SK-N-SH treated with all-trans-retinoic acid at 6 μM for 48 hours (cell line): ENCODE measurements around the gene LDLRAP1.

ENCODE experiments used
- ATAC-seq: fragments of 200-7000 bp; cut with Tn5 transposase; 3 replicates; pipeline ENCODE4 v1.9.1; 2020; ENCODE audit warnings: mild to moderate bottlenecking, moderate library complexity
- ARNTL ChIP-seq: fragments of 450-650 bp; formaldehyde crosslinking; IDR thresholded peaks from 2 replicates; pipeline ENCODE4 v1.5.0; 2020; ENCODE audit warnings: low read depth, mild to moderate bottlenecking, moderate library complexity, borderline replicate concordance
- CSDC2 ChIP-seq: fragments of 250-450 bp; sonication (Bioruptor Pico); IDR thresholded peaks from 2 replicates; pipeline ENCODE4 v1.5.0; 2020; ENCODE audit warnings: mild to moderate bottlenecking, moderate library complexity
- ESRRG ChIP-seq: fragments of 250-450 bp; sonication (Bioruptor Pico); IDR thresholded peaks from 2 replicates; pipeline ENCODE4 v1.6.1; 2021; ENCODE audit warnings: mild to moderate bottlenecking
- GLIS3 ChIP-seq: fragments of 250-450 bp; sonication (Bioruptor Pico); IDR thresholded peaks from 2 replicates; pipeline ENCODE4 v1.5.0; 2020; ENCODE audit warnings: mild to moderate bottlenecking, moderate library complexity
- ISL1 ChIP-seq: fragments of 250-450 bp; sonication (Bioruptor Pico); IDR thresholded peaks from 2 replicates; pipeline ENCODE4 v2.1.2; 2022; ENCODE audit warnings: mild to moderate bottlenecking, moderate library complexity
- OSR1 ChIP-seq: fragments of 250-450 bp; sonication (Bioruptor Pico); IDR thresholded peaks from 2 replicates; pipeline ENCODE4 v1.8.0; 2022; ENCODE audit warnings: moderate library complexity, mild to moderate bottlenecking, inconsistent platforms
- PPARA ChIP-seq: fragments of 250-450 bp; sonication (Bioruptor Pico); IDR thresholded peaks from 2 replicates; pipeline ENCODE4 v1.5.0; 2020; ENCODE audit warnings: mild to moderate bottlenecking, borderline replicate concordance
- RARB ChIP-seq: fragments of 250-450 bp; sonication (Bioruptor Pico); IDR thresholded peaks from 2 replicates; pipeline ENCODE4 v1.8.0; 2021; ENCODE audit warnings: mild to moderate bottlenecking, moderate library complexity
- TCF4 ChIP-seq: fragments of 250-450 bp; sonication (Bioruptor Pico); IDR thresholded peaks from 2 replicates; pipeline ENCODE4 v1.8.0; 2021; ENCODE audit warnings: mild to moderate bottlenecking, moderate library complexity, borderline replicate concordance
- ZC3H10 ChIP-seq: fragments of 250-450 bp; sonication (Bioruptor Pico); IDR thresholded peaks from 2 replicates; pipeline ENCODE4 v1.5.1; 2021; ENCODE audit warnings: mild to moderate bottlenecking, moderate library complexity
- ZFP30 ChIP-seq: fragments of 450-650 bp; formaldehyde crosslinking; IDR thresholded peaks from 2 replicates; pipeline ENCODE4 v1.5.0; 2022; ENCODE audit warnings: mild to moderate bottlenecking, moderate library complexity
- ZNF565 ChIP-seq: fragments of 450-650 bp; formaldehyde crosslinking; conservative IDR thresholded peaks from 2 replicates; pipeline ENCODE4 v1.5.0; 2020; ENCODE audit warnings: low read depth, mild to moderate bottlenecking, moderate library complexity
- ZNF8 ChIP-seq: fragments of 450-650 bp; formaldehyde crosslinking; IDR thresholded peaks from 2 replicates; pipeline ENCODE4 v1.5.0; 2020; ENCODE audit warnings: mild to moderate bottlenecking, moderate library complexity
- TF ChIP-seq, protein P1 (sequence below): fragments of 250-450 bp; sonication (Bioruptor Pico); IDR thresholded peaks from 2 replicates; pipeline ENCODE4 v1.8.0; 2020; ENCODE audit warnings: mild to moderate bottlenecking, moderate library complexity, borderline replicate concordance
- TF ChIP-seq, protein P2 (sequence below): fragments of 250-450 bp; sonication (Bioruptor Pico); IDR thresholded peaks from 2 replicates; pipeline ENCODE4 v1.5.1; 2020; ENCODE audit warnings: low read depth, mild to moderate bottlenecking, moderate library complexity
- TF ChIP-seq, protein P3 (sequence below): fragments of 250-450 bp; sonication (Bioruptor Pico); IDR thresholded peaks from 2 replicates; pipeline ENCODE4 v1.5.1; 2021; ENCODE audit warnings: mild to moderate bottlenecking, moderate library complexity
- TF ChIP-seq, protein P4 (sequence below): fragments of 250-450 bp; sonication (Bioruptor Pico); IDR thresholded peaks from 2 replicates; pipeline ENCODE4 v1.5.0; 2020; ENCODE audit warnings: mild to moderate bottlenecking, moderate library complexity

The LDLRAP1 gene

DNA sequence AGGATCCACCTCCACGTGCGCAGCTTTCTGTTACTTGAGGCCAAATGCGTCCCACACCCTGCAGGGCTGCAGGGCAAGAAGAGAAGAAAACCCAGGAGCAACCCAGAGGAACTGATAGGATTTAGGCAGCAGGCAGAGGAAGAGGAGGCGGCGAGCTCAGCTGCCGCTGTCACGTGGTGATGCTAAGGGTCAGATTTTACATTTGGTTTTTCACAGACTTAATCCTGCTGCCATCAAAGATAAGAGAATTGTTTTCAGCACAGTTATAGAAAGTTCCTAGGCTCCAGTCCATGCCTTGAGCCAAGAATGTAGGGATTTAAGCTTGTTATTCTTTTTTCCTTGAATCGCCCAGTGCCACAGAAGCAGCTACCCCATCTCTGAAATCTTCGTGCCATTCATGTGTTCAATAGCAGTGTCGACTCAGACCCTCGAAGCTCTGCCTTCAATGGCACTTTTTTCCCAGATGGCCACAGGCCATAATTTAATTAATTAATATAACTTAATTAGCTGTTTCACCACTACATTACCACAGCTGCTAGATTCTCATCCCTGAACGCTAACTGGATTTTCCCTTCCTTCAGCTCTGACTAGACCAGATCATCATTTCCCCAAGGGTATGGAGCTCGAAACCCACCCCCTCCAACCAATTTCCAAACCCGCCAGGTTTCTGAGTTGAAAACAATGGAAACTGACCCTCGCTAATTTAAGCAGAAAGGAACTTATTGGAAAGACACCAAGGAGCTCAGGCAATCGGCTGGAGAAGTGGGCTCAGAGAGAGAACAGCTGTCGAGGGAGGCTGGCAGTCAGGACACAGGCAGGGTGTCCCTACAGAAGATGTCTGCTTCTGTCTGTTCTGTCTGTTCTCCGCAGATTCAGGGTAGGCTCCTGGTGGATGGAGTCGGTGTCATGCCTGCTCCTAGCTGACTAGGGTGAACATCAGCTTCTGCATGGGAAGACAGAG is 36.2 kb downstream of the LDLRAP1 start:
- TF ChIP-seq GLIS3 (0 out of 2 replicates have a peak, but pooled peaks have one; percentile 65), ZNF565 (CRISPR knock-in tag) (no peak), ZNF8 (CRISPR knock-in tag) (peak; percentile 49; the same call in 1 of the 2 replicates), ZFP30 (CRISPR knock-in tag) (no peak), TCF4 (CRISPR knock-in tag) (peak; percentile 86), OSR1 (CRISPR knock-in tag) (no peak), ISL1 (0 out of 2 replicates have a peak, but pooled peaks have one; percentile 17)
- TF ChIP-seq, all 23 proteins: peak for 4
- ATAC-seq: peak; percentile 26; the same call in 2 of the 3 replicates

DNA sequence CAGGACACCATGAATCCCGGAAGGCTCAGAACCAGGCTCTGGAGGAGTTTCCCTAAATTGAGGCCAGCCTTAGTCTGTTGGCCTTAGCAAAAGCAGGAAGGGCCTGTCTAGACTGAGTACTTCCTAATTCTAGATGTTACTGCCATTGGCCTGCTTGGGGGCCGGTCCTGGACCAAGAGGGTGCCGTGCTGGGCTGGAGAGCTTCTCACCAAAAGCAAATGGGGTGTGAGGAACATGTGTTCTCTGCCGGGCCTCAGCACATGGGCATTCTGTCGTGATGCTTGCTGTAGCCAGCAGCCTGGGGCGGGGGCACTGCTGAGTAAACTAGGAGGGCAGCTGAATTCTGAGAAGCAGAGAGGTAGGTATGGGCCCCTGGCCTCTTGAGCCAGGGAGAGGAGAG is 37.5 kb downstream of the LDLRAP1 start:
- TF ChIP-seq, protein P1, sequence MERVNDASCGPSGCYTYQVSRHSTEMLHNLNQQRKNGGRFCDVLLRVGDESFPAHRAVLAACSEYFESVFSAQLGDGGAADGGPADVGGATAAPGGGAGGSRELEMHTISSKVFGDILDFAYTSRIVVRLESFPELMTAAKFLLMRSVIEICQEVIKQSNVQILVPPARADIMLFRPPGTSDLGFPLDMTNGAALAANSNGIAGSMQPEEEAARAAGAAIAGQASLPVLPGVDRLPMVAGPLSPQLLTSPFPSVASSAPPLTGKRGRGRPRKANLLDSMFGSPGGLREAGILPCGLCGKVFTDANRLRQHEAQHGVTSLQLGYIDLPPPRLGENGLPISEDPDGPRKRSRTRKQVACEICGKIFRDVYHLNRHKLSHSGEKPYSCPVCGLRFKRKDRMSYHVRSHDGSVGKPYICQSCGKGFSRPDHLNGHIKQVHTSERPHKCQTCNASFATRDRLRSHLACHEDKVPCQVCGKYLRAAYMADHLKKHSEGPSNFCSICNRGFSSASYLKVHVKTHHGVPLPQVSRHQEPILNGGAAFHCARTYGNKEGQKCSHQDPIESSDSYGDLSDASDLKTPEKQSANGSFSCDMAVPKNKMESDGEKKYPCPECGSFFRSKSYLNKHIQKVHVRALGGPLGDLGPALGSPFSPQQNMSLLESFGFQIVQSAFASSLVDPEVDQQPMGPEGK (CRISPR knock-in tag): no peak
- TF ChIP-seq, protein P2, sequence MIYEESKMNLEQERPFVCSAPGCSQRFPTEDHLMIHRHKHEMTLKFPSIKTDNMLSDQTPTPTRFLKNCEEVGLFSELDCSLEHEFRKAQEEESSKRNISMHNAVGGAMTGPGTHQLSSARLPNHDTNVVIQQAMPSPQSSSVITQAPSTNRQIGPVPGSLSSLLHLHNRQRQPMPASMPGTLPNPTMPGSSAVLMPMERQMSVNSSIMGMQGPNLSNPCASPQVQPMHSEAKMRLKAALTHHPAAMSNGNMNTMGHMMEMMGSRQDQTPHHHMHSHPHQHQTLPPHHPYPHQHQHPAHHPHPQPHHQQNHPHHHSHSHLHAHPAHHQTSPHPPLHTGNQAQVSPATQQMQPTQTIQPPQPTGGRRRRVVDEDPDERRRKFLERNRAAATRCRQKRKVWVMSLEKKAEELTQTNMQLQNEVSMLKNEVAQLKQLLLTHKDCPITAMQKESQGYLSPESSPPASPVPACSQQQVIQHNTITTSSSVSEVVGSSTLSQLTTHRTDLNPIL (CRISPR knock-in tag): no peak
- no peak for TF ChIP-seq PPARA (CRISPR knock-in tag)
- TF ChIP-seq ARNTL (CRISPR knock-in tag): no peak
- TF ChIP-seq RARB (CRISPR knock-in tag): no peak
- TF ChIP-seq, protein P3, sequence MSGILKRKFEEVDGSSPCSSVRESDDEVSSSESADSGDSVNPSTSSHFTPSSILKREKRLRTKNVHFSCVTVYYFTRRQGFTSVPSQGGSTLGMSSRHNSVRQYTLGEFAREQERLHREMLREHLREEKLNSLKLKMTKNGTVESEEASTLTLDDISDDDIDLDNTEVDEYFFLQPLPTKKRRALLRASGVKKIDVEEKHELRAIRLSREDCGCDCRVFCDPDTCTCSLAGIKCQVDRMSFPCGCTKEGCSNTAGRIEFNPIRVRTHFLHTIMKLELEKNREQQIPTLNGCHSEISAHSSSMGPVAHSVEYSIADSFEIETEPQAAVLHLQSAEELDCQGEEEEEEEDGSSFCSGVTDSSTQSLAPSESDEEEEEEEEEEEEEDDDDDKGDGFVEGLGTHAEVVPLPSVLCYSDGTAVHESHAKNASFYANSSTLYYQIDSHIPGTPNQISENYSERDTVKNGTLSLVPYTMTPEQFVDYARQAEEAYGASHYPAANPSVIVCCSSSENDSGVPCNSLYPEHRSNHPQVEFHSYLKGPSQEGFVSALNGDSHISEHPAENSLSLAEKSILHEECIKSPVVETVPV (CRISPR knock-in tag): no peak
- TF ChIP-seq ZC3H10 (CRISPR knock-in tag): no peak
- no peak for ATAC-seq

DNA sequence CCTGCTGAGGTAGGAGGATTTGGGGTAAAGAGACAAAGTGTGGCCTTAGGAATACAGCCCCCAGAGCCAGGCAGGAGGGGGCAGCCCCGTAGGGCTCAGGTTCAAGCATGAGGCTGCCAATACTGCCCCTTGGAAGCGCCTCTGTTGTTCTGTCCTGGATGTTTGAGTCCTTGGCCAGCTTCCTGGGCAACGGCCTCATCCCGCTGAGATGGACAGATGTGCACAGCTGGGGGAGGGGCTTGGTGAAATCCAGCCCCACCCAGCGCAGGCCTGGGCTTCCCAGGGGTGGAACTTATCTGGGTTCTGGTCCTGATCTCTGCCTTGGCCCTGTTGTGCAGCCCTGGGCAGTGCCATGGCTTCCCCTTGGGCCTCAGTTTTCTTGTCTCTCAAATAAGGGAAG is 38.4 kb downstream of the LDLRAP1 start:
- TF ChIP-seq RARB (CRISPR knock-in tag) (no peak), OSR1 (CRISPR knock-in tag) (no peak), PPARA (CRISPR knock-in tag) (no peak), ESRRG (CRISPR knock-in tag) (no peak), ARNTL (CRISPR knock-in tag) (no peak), ZFP30 (CRISPR knock-in tag) (no peak), ISL1 (no peak), ZNF8 (CRISPR knock-in tag) (no peak), CSDC2 (CRISPR knock-in tag) (no peak), ZC3H10 (CRISPR knock-in tag) (no peak)
- TF ChIP-seq, protein P3 (CRISPR knock-in tag): no peak
- TF ChIP-seq, protein P4, sequence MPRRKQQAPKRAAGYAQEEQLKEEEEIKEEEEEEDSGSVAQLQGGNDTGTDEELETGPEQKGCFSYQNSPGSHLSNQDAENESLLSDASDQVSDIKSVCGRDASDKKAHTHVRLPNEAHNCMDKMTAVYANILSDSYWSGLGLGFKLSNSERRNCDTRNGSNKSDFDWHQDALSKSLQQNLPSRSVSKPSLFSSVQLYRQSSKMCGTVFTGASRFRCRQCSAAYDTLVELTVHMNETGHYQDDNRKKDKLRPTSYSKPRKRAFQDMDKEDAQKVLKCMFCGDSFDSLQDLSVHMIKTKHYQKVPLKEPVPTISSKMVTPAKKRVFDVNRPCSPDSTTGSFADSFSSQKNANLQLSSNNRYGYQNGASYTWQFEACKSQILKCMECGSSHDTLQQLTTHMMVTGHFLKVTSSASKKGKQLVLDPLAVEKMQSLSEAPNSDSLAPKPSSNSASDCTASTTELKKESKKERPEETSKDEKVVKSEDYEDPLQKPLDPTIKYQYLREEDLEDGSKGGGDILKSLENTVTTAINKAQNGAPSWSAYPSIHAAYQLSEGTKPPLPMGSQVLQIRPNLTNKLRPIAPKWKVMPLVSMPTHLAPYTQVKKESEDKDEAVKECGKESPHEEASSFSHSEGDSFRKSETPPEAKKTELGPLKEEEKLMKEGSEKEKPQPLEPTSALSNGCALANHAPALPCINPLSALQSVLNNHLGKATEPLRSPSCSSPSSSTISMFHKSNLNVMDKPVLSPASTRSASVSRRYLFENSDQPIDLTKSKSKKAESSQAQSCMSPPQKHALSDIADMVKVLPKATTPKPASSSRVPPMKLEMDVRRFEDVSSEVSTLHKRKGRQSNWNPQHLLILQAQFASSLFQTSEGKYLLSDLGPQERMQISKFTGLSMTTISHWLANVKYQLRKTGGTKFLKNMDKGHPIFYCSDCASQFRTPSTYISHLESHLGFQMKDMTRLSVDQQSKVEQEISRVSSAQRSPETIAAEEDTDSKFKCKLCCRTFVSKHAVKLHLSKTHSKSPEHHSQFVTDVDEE (CRISPR knock-in tag): no peak
- TF ChIP-seq, protein P1 (CRISPR knock-in tag): no peak
- TF ChIP-seq, protein P2 (CRISPR knock-in tag): no peak
- no peak for ATAC-seq
